C4-2B (cell line): ENCODE results near the gene DDX28.
A peak's percentile ranks its signal among the peaks of the same experiment; 100 is the strongest.

Source experiments
- H3K27ac ChIP-seq: fragments of 450-650 bp; 2 replicates; pipeline ENCODE4 v1.5.1; 2017
- ZFX ChIP-seq: fragments of 450-650 bp; IDR thresholded peaks from 2 replicates; pipeline ENCODE4 v1.6.1; 2017
- TF ChIP-seq, protein P1 (sequence below): fragments of 450-650 bp; conservative IDR thresholded peaks from 2 replicates; pipeline ENCODE4 v1.5.1; 2017; ENCODE audit warnings: mild to moderate bottlenecking

The DDX28 gene

DNA sequence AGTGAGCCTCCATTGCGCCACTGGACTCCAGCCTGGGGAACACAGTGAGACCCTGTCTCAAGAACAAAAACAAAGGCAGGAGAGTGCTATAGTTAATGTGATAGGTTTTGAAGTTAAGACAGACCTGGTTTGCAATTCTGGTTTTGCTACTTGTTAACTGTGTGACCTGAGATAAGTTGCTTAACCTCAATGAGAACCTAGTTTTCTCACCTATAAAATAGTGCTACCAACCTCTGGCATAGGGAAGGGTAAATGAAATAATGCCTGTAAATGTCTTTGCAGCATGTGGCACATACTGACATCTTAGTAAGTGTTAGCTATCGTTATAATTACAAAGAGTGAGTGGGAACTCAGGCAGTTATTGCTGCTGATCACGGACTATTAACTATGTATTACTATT, 32.4 kb upstream of the DDX28 start:
- no peak overlapping the region for H3K27ac ChIP-seq
- TF ChIP-seq, protein P1, sequence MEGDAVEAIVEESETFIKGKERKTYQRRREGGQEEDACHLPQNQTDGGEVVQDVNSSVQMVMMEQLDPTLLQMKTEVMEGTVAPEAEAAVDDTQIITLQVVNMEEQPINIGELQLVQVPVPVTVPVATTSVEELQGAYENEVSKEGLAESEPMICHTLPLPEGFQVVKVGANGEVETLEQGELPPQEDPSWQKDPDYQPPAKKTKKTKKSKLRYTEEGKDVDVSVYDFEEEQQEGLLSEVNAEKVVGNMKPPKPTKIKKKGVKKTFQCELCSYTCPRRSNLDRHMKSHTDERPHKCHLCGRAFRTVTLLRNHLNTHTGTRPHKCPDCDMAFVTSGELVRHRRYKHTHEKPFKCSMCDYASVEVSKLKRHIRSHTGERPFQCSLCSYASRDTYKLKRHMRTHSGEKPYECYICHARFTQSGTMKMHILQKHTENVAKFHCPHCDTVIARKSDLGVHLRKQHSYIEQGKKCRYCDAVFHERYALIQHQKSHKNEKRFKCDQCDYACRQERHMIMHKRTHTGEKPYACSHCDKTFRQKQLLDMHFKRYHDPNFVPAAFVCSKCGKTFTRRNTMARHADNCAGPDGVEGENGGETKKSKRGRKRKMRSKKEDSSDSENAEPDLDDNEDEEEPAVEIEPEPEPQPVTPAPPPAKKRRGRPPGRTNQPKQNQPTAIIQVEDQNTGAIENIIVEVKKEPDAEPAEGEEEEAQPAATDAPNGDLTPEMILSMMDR, result no peak
- TF ChIP-seq ZFX, result no peak

DNA sequence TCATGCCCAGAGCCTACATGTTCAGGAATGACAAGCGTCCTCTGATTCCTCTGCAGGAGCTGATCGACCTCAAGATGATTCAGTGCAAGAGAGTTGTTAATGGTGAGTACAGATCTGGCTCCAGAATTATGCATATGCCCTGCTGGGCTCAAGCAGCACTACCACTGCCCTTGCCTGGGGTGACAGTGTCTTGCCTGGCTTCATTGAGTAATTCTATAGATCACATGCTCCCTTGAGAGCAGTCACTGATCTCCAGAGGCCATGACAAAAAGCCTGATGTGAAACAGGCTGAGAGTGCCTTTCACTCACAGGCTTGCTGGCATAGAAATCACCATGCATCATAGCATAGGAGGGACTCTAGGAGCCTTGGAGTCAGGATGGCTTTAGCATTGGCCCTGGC, 26.4 kb upstream of the DDX28 start:
- no peak overlapping the region for H3K27ac ChIP-seq
- TF ChIP-seq, protein P1, result no peak
- TF ChIP-seq ZFX, result no peak

DNA sequence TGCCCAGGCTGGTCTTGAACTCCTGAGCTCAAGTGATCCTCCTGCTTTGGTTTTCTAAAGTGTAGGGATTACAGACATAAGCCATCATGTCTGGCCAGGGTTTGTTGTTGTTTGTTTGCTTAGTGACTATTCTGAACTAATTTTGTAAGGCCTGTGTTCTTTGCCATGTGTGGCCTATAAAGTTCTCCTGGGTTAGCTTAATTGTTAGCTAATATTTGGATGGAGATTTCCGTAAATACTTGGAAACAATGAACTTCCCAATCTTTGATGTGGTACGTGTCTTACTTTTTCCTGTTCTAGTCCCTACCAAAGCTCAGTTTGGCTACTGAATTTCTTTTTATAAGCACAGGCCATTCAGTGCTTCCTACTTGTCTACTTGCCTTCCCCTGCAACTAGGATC, 25.0 kb upstream of the DDX28 start:
- H3K27ac ChIP-seq, result no peak overlapping the region

DNA sequence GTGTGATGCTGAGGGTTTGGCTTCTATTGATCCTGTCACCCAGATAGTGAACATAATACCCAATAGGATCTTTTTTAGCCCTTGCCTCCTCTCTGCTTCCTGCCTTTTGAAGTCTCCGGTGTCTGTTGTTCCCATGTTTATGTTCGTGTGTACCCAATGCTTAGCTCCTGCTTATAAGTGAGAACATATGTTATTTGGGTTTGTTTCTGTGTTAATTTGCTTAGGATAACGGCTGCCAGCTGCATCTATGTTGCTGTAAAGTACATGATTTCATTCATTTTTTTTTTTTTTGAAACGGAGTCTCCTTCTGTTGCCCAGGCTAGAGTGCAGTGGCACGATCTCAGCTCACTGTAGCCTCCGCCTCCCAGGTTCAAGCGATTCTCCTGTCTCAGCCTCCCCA, 23.1 kb upstream of the DDX28 start:
- TF ChIP-seq ZFX, result no peak
- TF ChIP-seq, protein P1, result no peak
- H3K27ac ChIP-seq, result no peak overlapping the region

More for the DNA sequence above, 25.0 kb upstream of the DDX28 start:
- TF ChIP-seq ZFX, result no peak
- TF ChIP-seq, protein P1, result no peak

DNA sequence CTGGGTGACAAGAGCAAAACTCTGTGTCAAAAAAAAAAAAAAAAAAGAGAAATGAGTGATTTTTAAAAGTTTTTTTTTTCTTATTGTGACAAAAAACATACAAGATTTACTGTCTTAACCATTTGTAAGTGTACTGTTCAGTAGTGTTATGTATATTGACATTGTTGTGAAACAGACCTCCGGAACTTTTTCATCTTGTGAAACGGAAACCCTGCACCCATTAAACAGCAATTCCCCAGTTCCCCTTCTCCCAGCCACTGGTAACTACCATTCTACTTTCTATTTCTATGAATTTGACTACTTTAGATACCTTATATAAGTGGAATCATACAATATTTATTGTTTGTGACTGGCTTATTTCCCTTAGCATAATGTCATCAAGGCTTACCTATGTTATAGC, 18.8 kb upstream of the DDX28 start:
- H3K27ac ChIP-seq, result no peak overlapping the region
- no peak for TF ChIP-seq ZFX
- TF ChIP-seq, protein P1, result no peak

DNA sequence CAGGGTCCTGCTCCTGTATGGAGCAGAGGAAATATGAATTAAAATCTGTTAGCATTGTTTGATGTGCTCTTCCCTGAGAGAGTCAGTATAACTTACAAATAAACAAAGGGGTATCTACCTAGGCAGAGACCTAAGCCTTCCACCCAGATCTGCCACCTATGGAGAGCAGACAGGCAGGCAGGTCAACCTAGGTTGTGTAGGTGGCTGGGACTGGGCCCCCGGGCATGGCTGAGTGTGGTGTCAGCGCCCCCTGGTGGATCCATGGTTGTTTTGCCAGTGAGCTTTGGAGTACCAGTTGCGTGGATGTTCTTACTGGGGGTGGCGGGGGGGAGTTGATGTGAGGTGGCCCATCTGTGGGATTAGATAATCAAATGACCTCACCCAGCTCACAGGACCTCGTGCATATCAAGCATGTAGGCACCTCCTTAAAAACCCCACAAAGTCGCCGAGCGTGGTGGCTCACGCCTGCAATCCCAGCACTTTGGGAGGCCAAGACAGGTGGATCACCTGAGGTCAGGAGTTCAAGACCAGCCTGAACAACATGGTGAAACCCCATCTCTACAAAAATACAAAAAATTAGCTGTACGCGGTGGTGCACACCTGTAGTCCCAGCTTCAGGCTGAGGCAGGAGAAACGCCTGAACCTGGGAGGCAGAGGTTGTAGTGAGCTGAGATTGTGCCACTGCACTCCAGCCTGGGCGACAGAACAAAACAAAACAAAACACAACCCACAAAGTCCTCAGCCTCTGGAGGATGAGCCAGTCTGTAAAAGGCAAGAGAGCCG, 17.7 kb upstream of the DDX28 start:
- H3K27ac ChIP-seq, result no peak overlapping the region
- TF ChIP-seq, protein P1, result peak; percentile 92
- no peak for TF ChIP-seq ZFX

DNA sequence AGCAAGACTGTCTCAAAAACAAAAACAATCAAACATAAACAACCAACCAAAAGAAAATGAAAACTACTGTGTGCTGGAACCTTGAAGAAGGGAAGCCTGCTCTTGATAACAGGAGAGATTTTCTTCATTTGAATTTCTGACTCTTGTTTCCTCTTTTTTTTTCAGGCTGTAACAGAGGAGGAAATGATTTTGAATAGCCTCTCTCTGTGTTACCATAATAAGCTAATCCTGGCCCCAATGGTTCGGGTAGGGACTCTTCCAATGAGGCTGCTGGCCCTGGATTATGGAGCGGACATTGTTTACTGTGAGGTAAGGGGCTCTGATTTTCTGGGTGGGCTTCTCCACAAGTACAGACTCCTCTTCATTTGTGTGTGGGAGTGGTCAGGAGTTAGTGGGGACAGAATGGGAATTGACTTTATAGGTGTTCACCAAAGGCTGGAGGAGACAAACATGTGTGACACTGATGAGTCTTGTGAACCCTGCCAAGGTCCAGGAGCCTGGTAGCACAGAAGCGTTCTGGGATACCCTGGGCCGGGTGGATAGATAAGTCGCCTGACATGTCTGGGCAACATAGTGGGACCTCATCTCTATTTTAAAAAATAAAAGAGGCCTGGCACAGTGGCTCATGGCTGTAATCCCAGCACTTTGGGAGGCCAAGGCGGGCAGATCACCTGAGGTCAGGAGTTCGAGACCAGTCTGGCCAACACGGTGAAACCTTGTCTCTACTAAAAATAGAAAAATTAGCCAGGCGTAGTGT, 15.0 kb upstream of the DDX28 start:
- TF ChIP-seq, protein P1, result no peak
- no peak for TF ChIP-seq ZFX

More for the DNA sequence above, 15.0 kb upstream of the DDX28 start:
- H3K27ac ChIP-seq, result no peak overlapping the region
